B cell (primary cell): ENCODE data around the gene UTS2B. TPM values are rescaled to one million over a fixed set of nuclear protein-coding genes. Genes with fewer than 3 reads are reported as not detected.

Source experiments
- ATAC-seq: fragments of 200-7000 bp; cut with Tn5 transposase; one replicate; pipeline ENCODE4 v1.10.0; 2021; ENCODE audit warnings: low read depth, mild to moderate bottlenecking, moderate number of reproducible peaks, moderate library complexity
- CTCF ChIA-PET: fragments of 350-600 bp; sonication (Branson Sonifier 250); formaldehyde crosslinking; loops from one replicate; lab custom pipeline; 2021; ENCODE audit warnings: antibody characterized with exemption, inconsistent platforms; lab: Charles Lee
- POLR2A ChIA-PET: fragments of 350-600 bp; sonication (Branson Sonifier 250); formaldehyde crosslinking; loops from one replicate; lab custom pipeline; 2021; ENCODE audit warnings: antibody characterized with exemption; lab: Charles Lee
- DNase-seq: peaks from one replicate; pipeline ENCODE4 v3.0.0; 2013
- H2AFZ ChIP-seq: 2 replicates; pipeline ENCODE4 v1.6.1; 2012; ENCODE audit warnings: mild to moderate bottlenecking, low read depth, low read length; ENCODE audit not compliant: insufficient read depth, poor library complexity, severe bottlenecking
- H3K27ac ChIP-seq, 2 donors: 1 replicate in 1 of 2; 2 replicates in 1 of 2; pipeline ENCODE4 v1.5.1; 2012 to 2013; ENCODE audit warnings: low read length in 2 of 2, mild to moderate bottlenecking in 2 of 2, moderate library complexity in 1 of 2
- H3K27me3 ChIP-seq, 4 experiments: fragments of 200-600 bp in 1 of 4; sonication (generic) in 1 of 4; replicated peaks in 1 of 4; 1 replicate in 2 of 4; 2 replicates in 2 of 4; pipeline versions ENCODE4 v1.6.1 to v1.7.0; 2013 to 2016; ENCODE audit warnings: low read length in 3 of 4, mild to moderate bottlenecking in 2 of 4, mixed read lengths in 1 of 4, moderate library complexity in 1 of 4; ENCODE audit not compliant: insufficient read depth in 4 of 4, control insufficient read depth in 3 of 4; ENCODE audit errors: control extremely low read depth in 1 of 4
- H3K36me3 ChIP-seq, 2 experiments: replicated peaks in 1 of 2; 1 replicate in 1 of 2; 2 replicates in 1 of 2; pipeline versions ENCODE4 v1.6.1 to v1.7.1; 2013; ENCODE audit warnings: low read length in 1 of 2; ENCODE audit not compliant: insufficient read depth in 2 of 2, control insufficient read depth in 1 of 2; ENCODE audit errors: control extremely low read depth in 1 of 2, extremely low read depth in 1 of 2
- H3K4me1 ChIP-seq, 2 donors: fragments of 200-600 bp in 1 of 2; sonication (generic) in 1 of 2; 1 replicate in 1 of 2; 2 replicates in 1 of 2; pipeline versions ENCODE4 v1.5.1 to v1.6.1; 2013 to 2017; ENCODE audit warnings: low read length in 2 of 2; ENCODE audit not compliant: control insufficient read depth in 2 of 2, insufficient read depth in 2 of 2
- H3K4me2 ChIP-seq: replicated peaks from 2 replicates; pipeline ENCODE3; 2012; ENCODE audit warnings: mild to moderate bottlenecking, low read depth, low read length; ENCODE audit not compliant: poor library complexity, severe bottlenecking
- H3K4me3 ChIP-seq, 5 experiments: fragments of 200-600 bp in 1 of 5; sonication (generic) in 1 of 5; 1 replicate in 3 of 5; 2 replicates in 2 of 5; pipeline versions ENCODE4 v1.5.1 to v1.7.0; 2011 to 2016; ENCODE audit warnings: low read length in 4 of 5, mild to moderate bottlenecking in 4 of 5, low read depth in 2 of 5, control low read depth in 1 of 5, moderate library complexity in 1 of 5; ENCODE audit not compliant: insufficient read depth in 1 of 5; ENCODE audit errors: control extremely low read depth in 1 of 5, extremely low read depth in 1 of 5
- H3K79me2 ChIP-seq: fragments of 200-600 bp; sonication (generic); one replicate; pipeline ENCODE4 v1.6.0; 2016; ENCODE audit warnings: low read length; ENCODE audit not compliant: control insufficient read depth, insufficient read depth
- H3K9ac ChIP-seq: fragments of 200-600 bp; sonication (generic); 2 replicates; pipeline ENCODE4 v1.6.1; 2017; ENCODE audit warnings: mild to moderate bottlenecking, low read length, moderate library complexity
- H3K9me3 ChIP-seq, 3 donors: one replicate each; pipeline versions ENCODE4 v1.6.1 to v1.7.1; 2013; ENCODE audit warnings: low read length in 2 of 3; ENCODE audit not compliant: control insufficient read depth in 2 of 3, insufficient read depth in 1 of 3; ENCODE audit errors: control extremely low read depth in 1 of 3
- H4K20me1 ChIP-seq: 2 replicates; pipeline ENCODE4 v1.6.0; 2012; ENCODE audit warnings: mild to moderate bottlenecking, low read length; ENCODE audit not compliant: insufficient read depth, control insufficient read depth, poor library complexity, severe bottlenecking
- H3K27ac Mint-ChIP-seq: one replicate; pipeline ENCODE4 v1.8.0; 2021; ENCODE audit warnings: mixed read lengths
- H3K27me3 Mint-ChIP-seq: one replicate; pipeline ENCODE4 v1.8.0; 2021; ENCODE audit warnings: mixed read lengths
- H3K4me1 Mint-ChIP-seq: one replicate; pipeline ENCODE4 v1.8.0; 2021; ENCODE audit warnings: mixed read lengths
- H3K4me3 Mint-ChIP-seq: one replicate; pipeline ENCODE4 v1.8.0; 2021; ENCODE audit warnings: mixed read lengths
- H3K9me3 Mint-ChIP-seq: one replicate; pipeline ENCODE4 v1.8.0; 2022; ENCODE audit warnings: mixed read lengths; ENCODE audit not compliant: insufficient read depth
- EZH2 ChIP-seq: IDR thresholded peaks from 2 replicates; pipeline ENCODE4 v1.6.1; 2012; ENCODE audit warnings: borderline replicate concordance, low read depth, mild to moderate bottlenecking, moderate library complexity, low read length; ENCODE audit not compliant: insufficient read depth, poor library complexity, severe bottlenecking
- WGBS: methylation state at CpG from one replicate; pipeline ENCODE4 v1.1.5; 2013; ENCODE audit warnings: missing lambda C conversion rate; ENCODE audit not compliant: insufficient coverage; 5-methylcytosine and 5-hydroxymethylcytosine counted together
- intact Hi-C: fragments of 100-400 bp; cut with micrococcal nuclease; formaldehyde crosslinking; loops from one replicate; pipeline ENCODE4 v1.10.0; 2022
- polyA plus RNA-seq: library from polyadenylated mRNA; depleted of rRNA; stranded (reverse); fragments of >200 nt; gene quantifications from 2 replicates; pipeline ENCODE4 v1.2.3, GENCODE V29; 2012
- total RNA-seq, 2 donors: library from RNA; stranded (reverse); fragments of 120-200 nt in 1 of 2; gene quantifications; 1 replicate in 1 of 2; 2 replicates in 1 of 2; pipeline versions ENCODE4 v1.2.3 to v1.2.4, GENCODE V29; 2013 to 2022
- TF ChIP-seq, protein P1 (sequence below): fragments of 200-600 bp; IDR thresholded peaks from one replicate; pipeline ENCODE4 v1.8.0; 2022; ENCODE audit warnings: antibody characterized with exemption, mild to moderate bottlenecking

UTS2B gene
- total and polyA plus RNA-seq, 2 donors (not counting 1 experiment from before 2014, with no cell fraction given), result 1.8 to 2.0 TPM

DNA sequence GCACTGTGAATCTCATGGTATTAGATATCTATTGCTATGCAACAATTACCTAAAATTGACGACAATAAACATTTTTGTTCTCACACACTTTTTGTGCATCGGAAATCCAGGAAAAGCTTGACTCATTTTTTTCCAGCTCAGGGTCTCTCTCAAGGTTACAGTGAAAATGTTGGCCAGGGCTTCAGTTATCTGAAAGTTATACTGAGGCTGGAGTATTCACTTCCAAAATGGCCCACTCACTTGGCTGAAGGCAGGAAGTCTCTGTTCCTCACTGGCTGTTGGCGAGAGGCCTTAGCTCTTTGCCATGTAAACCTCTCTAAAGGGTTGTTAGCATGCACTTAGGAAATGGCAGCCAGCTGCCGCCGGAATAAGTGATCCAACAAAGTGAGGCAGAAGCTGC is 89.8 kb downstream of the UTS2B start:
- H3K9me3 ChIP-seq, result no peaks in the 10 kb centered on the region
- H3K27ac ChIP-seq, result no peak overlapping the region
- peaks cover 39% of the 10 kb centered on the region for H3K4me1 Mint-ChIP-seq
- intact Hi-C loops, result no loop called here
- ATAC-seq, result no peak
- DNase-seq, result no peak
- ChIA-PET CTCF (interaction anchor here (1.2 to 1.4 kb wide), 2 partner anchors 118 to 133 kb away, joined by 3 to 4 read pairs; no protein-coding TSS in a partner anchor), POLR2A (no interaction called here)
- no peak overlapping the region for H3K4me3 Mint-ChIP-seq
- H3K4me1 ChIP-seq, result peaks cover 9 to 18% of the 10 kb centered on the region in 2 donors
- TF ChIP-seq EZH2, result no peak
- TF ChIP-seq, protein P1, sequence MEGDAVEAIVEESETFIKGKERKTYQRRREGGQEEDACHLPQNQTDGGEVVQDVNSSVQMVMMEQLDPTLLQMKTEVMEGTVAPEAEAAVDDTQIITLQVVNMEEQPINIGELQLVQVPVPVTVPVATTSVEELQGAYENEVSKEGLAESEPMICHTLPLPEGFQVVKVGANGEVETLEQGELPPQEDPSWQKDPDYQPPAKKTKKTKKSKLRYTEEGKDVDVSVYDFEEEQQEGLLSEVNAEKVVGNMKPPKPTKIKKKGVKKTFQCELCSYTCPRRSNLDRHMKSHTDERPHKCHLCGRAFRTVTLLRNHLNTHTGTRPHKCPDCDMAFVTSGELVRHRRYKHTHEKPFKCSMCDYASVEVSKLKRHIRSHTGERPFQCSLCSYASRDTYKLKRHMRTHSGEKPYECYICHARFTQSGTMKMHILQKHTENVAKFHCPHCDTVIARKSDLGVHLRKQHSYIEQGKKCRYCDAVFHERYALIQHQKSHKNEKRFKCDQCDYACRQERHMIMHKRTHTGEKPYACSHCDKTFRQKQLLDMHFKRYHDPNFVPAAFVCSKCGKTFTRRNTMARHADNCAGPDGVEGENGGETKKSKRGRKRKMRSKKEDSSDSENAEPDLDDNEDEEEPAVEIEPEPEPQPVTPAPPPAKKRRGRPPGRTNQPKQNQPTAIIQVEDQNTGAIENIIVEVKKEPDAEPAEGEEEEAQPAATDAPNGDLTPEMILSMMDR, result no peak
- H3K36me3 ChIP-seq, result no peaks in the 10 kb centered on the region
- peaks cover 3% of the 10 kb centered on the region for H3K79me2 ChIP-seq
- no peak overlapping the region for H3K4me3 ChIP-seq
- no peaks in the 10 kb centered on the region for H3K9me3 Mint-ChIP-seq
- H3K27me3 ChIP-seq, result no peaks in the 10 kb centered on the region
- no peak overlapping the region for H2AFZ ChIP-seq
- 100% methylated on average over 1 of the region's 5 CpGs for WGBS
- no peak overlapping the region for H3K9ac ChIP-seq
- H3K27me3 Mint-ChIP-seq, result no peaks in the 10 kb centered on the region
- no peaks in the 10 kb centered on the region for H4K20me1 ChIP-seq
- H3K27ac Mint-ChIP-seq, result no peak overlapping the region
- H3K4me2 ChIP-seq, result no peak overlapping the region

DNA sequence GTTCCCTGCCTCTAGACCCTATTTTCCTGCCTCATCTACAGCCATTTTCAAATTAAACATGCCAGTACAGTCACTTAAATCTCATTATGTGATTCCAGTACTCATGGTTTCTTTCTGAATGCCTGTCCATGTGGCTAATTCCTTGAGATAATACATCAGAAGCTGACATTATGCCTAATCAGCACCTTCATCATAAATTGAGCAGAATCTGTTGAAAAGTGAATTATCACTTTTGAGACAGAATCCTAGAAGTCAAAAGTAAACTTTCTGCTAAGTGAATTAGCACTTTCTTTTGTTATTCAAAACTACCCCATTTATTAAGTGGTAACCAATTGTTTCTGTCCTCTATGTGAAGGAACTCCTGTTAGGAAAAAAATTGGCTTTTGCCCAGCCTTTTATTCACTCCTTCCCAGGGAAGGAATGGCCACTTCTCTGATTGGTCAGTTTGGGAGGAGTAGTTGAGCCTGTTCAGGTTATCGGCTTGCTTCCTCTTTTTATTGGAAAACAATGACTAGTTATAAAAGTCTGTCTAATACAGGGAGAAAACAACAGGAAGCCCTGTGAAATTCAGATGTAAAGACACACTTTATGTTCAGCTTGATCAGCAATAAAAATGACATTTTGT is 90.8 kb downstream of the UTS2B start:
- H3K4me1 ChIP-seq, result peaks cover 0 to 16% of the 10 kb centered on the region in 2 donors
- Mint-ChIP-seq H3K9me3 (no peaks in the 10 kb centered on the region), H3K4me3 (no peak overlapping the region), H3K27ac (no peak overlapping the region), H3K4me1 (peaks cover 34% of the 10 kb centered on the region), H3K27me3 (no peaks in the 10 kb centered on the region)
- no peaks in the 10 kb centered on the region for H3K36me3 ChIP-seq
- H4K20me1 ChIP-seq, result no peaks in the 10 kb centered on the region
- no peak overlapping the region for H3K27ac ChIP-seq
- no peaks in the 10 kb centered on the region for H3K27me3 ChIP-seq
- ChIA-PET CTCF (interaction anchor here (1.1 kb wide), 1 partner anchor 127 kb away, joined by 4 read pairs; no protein-coding TSS in a partner anchor), POLR2A (interaction anchor here (0.5 kb wide), 1 partner anchor 177 kb away, joined by 3 read pairs; no protein-coding TSS in a partner anchor)
- intact Hi-C loops, result no loop called here
- TF ChIP-seq, protein P1, result no peak
- TF ChIP-seq EZH2, result no peak
- DNase-seq, result no peak
- no peak overlapping the region for H2AFZ ChIP-seq
- H3K4me2 ChIP-seq, result no peak overlapping the region
- WGBS, result no CpG with 5 or more reads among the region's 1 CpG
- H3K9me3 ChIP-seq, result no peaks in the 10 kb centered on the region
- no peak overlapping the region for H3K4me3 ChIP-seq
- no peak for ATAC-seq
- no peak overlapping the region for H3K9ac ChIP-seq
- no peaks in the 10 kb centered on the region for H3K79me2 ChIP-seq
